Neural cell (in vitro differentiated cells): ENCODE data around the gene PTPRG. TPM values are rescaled to one million over a fixed set of nuclear protein-coding genes. Genes with fewer than 3 reads are reported as not detected.

Experiments
- H2AFZ ChIP-seq: fragments of 200-600, 300-800 bp; sonication (generic), shearing (Covaris generic); 2 replicates; pipeline ENCODE4 v1.6.0; 2014; ENCODE audit warnings: low read depth, mild to moderate bottlenecking, antibody characterized with exemption, low read length, moderate library complexity
- H3F3A ChIP-seq: fragments of 200-600 bp; shearing (Covaris generic); 2 replicates; pipeline ENCODE4 v1.6.1; 2016; ENCODE audit warnings: mild to moderate bottlenecking, moderate library complexity, mixed read lengths, antibody characterized with exemption, low read length; ENCODE audit not compliant: insufficient read depth, poor library complexity, severe bottlenecking
- H3K27ac ChIP-seq: fragments of 200-600, 300-800 bp; sonication (generic), shearing (Covaris generic); 2 replicates; pipeline ENCODE4 v1.5.1; 2014; ENCODE audit warnings: mild to moderate bottlenecking, low read length, moderate library complexity
- H3K27me3 ChIP-seq: fragments of 300-800, 200-600 bp; sonication (generic), shearing (Covaris generic); 2 replicates; pipeline ENCODE4 v1.6.0; 2014; ENCODE audit warnings: mild to moderate bottlenecking, low read depth, low read length, moderate library complexity; ENCODE audit not compliant: insufficient read depth
- H3K36me3 ChIP-seq: fragments of 300-800, 200-600 bp; sonication (generic), shearing (Covaris generic); 2 replicates; pipeline ENCODE4 v1.5.1; 2014; ENCODE audit warnings: mild to moderate bottlenecking, antibody characterized with exemption, low read length, moderate library complexity; ENCODE audit not compliant: insufficient read depth
- H3K4me2 ChIP-seq: fragments of 300-800, 200-600 bp; sonication (generic), shearing (Covaris generic); 2 replicates; pipeline ENCODE4 v1.6.0; 2014; ENCODE audit warnings: mild to moderate bottlenecking, low read length
- H3K4me3 ChIP-seq: fragments of 300-800, 200-600 bp; sonication (generic), shearing (Covaris generic); 2 replicates; pipeline ENCODE4 v1.5.1; 2014; ENCODE audit warnings: mild to moderate bottlenecking, low read length, moderate library complexity
- H3K79me2 ChIP-seq: fragments of 200-600 bp; shearing (Covaris generic); replicated peaks from 2 replicates; pipeline ENCODE4 v1.6.0; 2014; ENCODE audit warnings: mild to moderate bottlenecking, low read length, moderate library complexity; ENCODE audit not compliant: insufficient read depth
- H3K9ac ChIP-seq: fragments of 300-800, 200-600 bp; sonication (generic), shearing (Covaris generic); 2 replicates; pipeline ENCODE4 v1.6.1; 2016; ENCODE audit warnings: mild to moderate bottlenecking, low read length, mixed read lengths
- H3K9me2 ChIP-seq: fragments of 200-600 bp; shearing (Covaris generic); 2 replicates; pipeline ENCODE4 v1.6.1; 2016; ENCODE audit warnings: mild to moderate bottlenecking, low read length, mixed read lengths; ENCODE audit not compliant: insufficient read depth
- H3K9me3 ChIP-seq: fragments of 200-600, 300-800 bp; sonication (generic), shearing (Covaris generic); 2 replicates; pipeline ENCODE4 v1.6.1; 2016; ENCODE audit warnings: mild to moderate bottlenecking, mixed run types, low read length, moderate library complexity, mixed read lengths
- H4K20me1 ChIP-seq: fragments of 200-600 bp; shearing (Covaris generic); 2 replicates; pipeline ENCODE4 v1.6.1; 2016; ENCODE audit warnings: mild to moderate bottlenecking, mixed run types; ENCODE audit not compliant: insufficient read depth
- CTCF ChIP-seq: fragments of 450-650 bp; IDR thresholded peaks from 2 replicates; pipeline ENCODE4 v1.5.1; 2014; ENCODE audit warnings: antibody characterized with exemption, mild to moderate bottlenecking, moderate library complexity; ENCODE audit not compliant: poor library complexity, severe bottlenecking
- EP300 ChIP-seq: fragments of 450-650 bp; conservative IDR thresholded peaks from 2 replicates; pipeline ENCODE4 v1.6.1; 2014; ENCODE audit warnings: antibody characterized with exemption, mild to moderate bottlenecking, moderate library complexity; ENCODE audit not compliant: poor library complexity, severe bottlenecking
- EZH2 ChIP-seq: fragments of 200-600, 300-800 bp; shearing (Covaris generic), sonication (generic); IDR thresholded peaks from 2 replicates; pipeline ENCODE4 v1.6.1; 2014; ENCODE audit warnings: antibody characterized with exemption, low read length, borderline replicate concordance, mild to moderate bottlenecking; ENCODE audit not compliant: insufficient read depth, poor library complexity, severe bottlenecking
- MXI1 ChIP-seq: fragments of 450-650 bp; conservative IDR thresholded peaks from 2 replicates; pipeline ENCODE4 v1.6.1; 2014; ENCODE audit warnings: antibody characterized with exemption, mild to moderate bottlenecking; ENCODE audit not compliant: poor library complexity, severe bottlenecking
- POLR2AphosphoS5 ChIP-seq: IDR thresholded peaks from 2 replicates; pipeline ENCODE4 v1.6.1; 2012
- RAD21 ChIP-seq: fragments of 450-650 bp; conservative IDR thresholded peaks from 2 replicates; pipeline ENCODE4 v1.6.1; 2014; ENCODE audit warnings: antibody characterized with exemption, mild to moderate bottlenecking, moderate library complexity
- REST ChIP-seq: IDR thresholded peaks from 2 replicates; pipeline ENCODE4 v1.6.1; 2012; ENCODE audit warnings: borderline replicate concordance
- SMC3 ChIP-seq: fragments of 450-650 bp; conservative IDR thresholded peaks from 2 replicates; pipeline ENCODE4 v1.6.1; 2014; ENCODE audit warnings: antibody characterized with exemption, mild to moderate bottlenecking, moderate library complexity; ENCODE audit not compliant: poor library complexity
- TAF1 ChIP-seq: IDR thresholded peaks from 2 replicates; pipeline ENCODE4 v1.6.1; 2012; ENCODE audit warnings: low read depth
- polyA plus RNA-seq: library from polyadenylated mRNA; depleted of rRNA; stranded (reverse); fragments of >200 nt; gene quantifications from 2 replicates; pipeline ENCODE4 v1.2.3, GENCODE V29; 2014

The PTPRG gene
- polyA plus RNA-seq, 1 donor from 2014 or later, result 33.1 TPM

GRCh38 chr3:62172199-62172598 is 610.8 kb downstream of the PTPRG start:
- no peak overlapping the region for H3K9ac ChIP-seq
- H3K4me2 ChIP-seq, result no peak overlapping the region
- no peaks in the 10 kb centered on the region for H3K9me2 ChIP-seq
- H3K27ac ChIP-seq, result no peak overlapping the region
- H2AFZ ChIP-seq, result no peak overlapping the region
- H3K9me3 ChIP-seq, result no peaks in the 10 kb centered on the region
- H3K27me3 ChIP-seq, result no peaks in the 10 kb centered on the region
- H4K20me1 ChIP-seq, result no peaks in the 10 kb centered on the region
- TF ChIP-seq CTCF, result no peak
- no peak for TF ChIP-seq EZH2
- no peak for TF ChIP-seq SMC3
- no peak for TF ChIP-seq TAF1
- TF ChIP-seq EP300, result no peak
- no peak for TF ChIP-seq POLR2AphosphoS5
- TF ChIP-seq MXI1, result no peak
- TF ChIP-seq RAD21, result no peak
- no peak for TF ChIP-seq REST
- no peaks in the 10 kb centered on the region for H3K79me2 ChIP-seq
- H3F3A ChIP-seq, result no peaks in the 10 kb centered on the region
- no peaks in the 10 kb centered on the region for H3K36me3 ChIP-seq
- no peak overlapping the region for H3K4me3 ChIP-seq

GRCh38 chr3:62173939-62174515 is 612.7 kb downstream of the PTPRG start:
- Histone ChIP-seq H3K27me3 (no peaks in the 10 kb centered on the region), H3K4me2 (no peak overlapping the region), H2AFZ (no peak overlapping the region), H3K4me3 (no peak overlapping the region), H3K36me3 (no peaks in the 10 kb centered on the region), H3K79me2 (no peaks in the 10 kb centered on the region), H4K20me1 (no peaks in the 10 kb centered on the region), H3K9me2 (no peaks in the 10 kb centered on the region), H3F3A (no peaks in the 10 kb centered on the region), H3K9me3 (no peaks in the 10 kb centered on the region), H3K9ac (no peak overlapping the region), H3K27ac (no peak overlapping the region)
- TF ChIP-seq CTCF, result no peak
- TF ChIP-seq REST, result no peak
- no peak for TF ChIP-seq RAD21
- no peak for TF ChIP-seq TAF1
- TF ChIP-seq EP300, result no peak
- TF ChIP-seq MXI1, result no peak
- TF ChIP-seq SMC3, result no peak
- no peak for TF ChIP-seq EZH2
- no peak for TF ChIP-seq POLR2AphosphoS5
